HL-60 (cell line): ENCODE measurements around the gene QRFP.

Experiments
- DNase-seq, 2 experiments: peaks; one replicate each; pipeline ENCODE4 v3.0.0-alpha.2; 2010 to 2020; ENCODE audit warnings: low read depth in 1 of 2, low spot score in 1 of 2
- H3K27ac ChIP-seq: fragments of 250-450 bp; sonication (Bioruptor Pico); replicated peaks from 2 replicates; pipeline ENCODE4 v1.5.1; 2020; ENCODE audit warnings: mild to moderate bottlenecking, moderate library complexity
- H3K27me3 ChIP-seq: fragments of 250-450 bp; sonication (Bioruptor Pico); 2 replicates; pipeline ENCODE4 v1.5.1; 2021; ENCODE audit warnings: mild to moderate bottlenecking, moderate library complexity; ENCODE audit not compliant: insufficient read depth, poor library complexity, severe bottlenecking
- H3K4me3 ChIP-seq: replicated peaks from 2 replicates; pipeline ENCODE4 v1.5.1; 2011; ENCODE audit warnings: mild to moderate bottlenecking, control low read depth, low read length; ENCODE audit not compliant: insufficient read depth
- CTCF ChIP-seq: IDR thresholded peaks from one replicate; pipeline ENCODE4 v1.5.1; 2011; ENCODE audit warnings: low read length, control low read depth, inconsistent platforms; ENCODE audit not compliant: insufficient read depth
- GABPA ChIP-seq: IDR thresholded peaks from 2 replicates; pipeline ENCODE4 v1.6.1; 2012; ENCODE audit warnings: low read depth
- POLR2AphosphoS5 ChIP-seq: IDR thresholded peaks from 2 replicates; pipeline ENCODE4 v1.6.1; 2012; ENCODE audit warnings: low read depth
- REST ChIP-seq: IDR thresholded peaks from 2 replicates; pipeline ENCODE4 v1.6.1; 2012; ENCODE audit warnings: low read depth; ENCODE audit not compliant: insufficient replicate concordance
- SPI1 ChIP-seq: IDR thresholded peaks from 2 replicates; pipeline ENCODE4 v1.6.1; 2012; ENCODE audit warnings: low read depth, mild to moderate bottlenecking, borderline replicate concordance

The QRFP gene

GRCh38 chr9:130921300-130921988 lies 24.8 kb upstream of the QRFP start:
- no peak for TF ChIP-seq GABPA
- TF ChIP-seq POLR2AphosphoS5: no peak
- TF ChIP-seq REST: no peak
- no peak for TF ChIP-seq CTCF
- TF ChIP-seq SPI1: no peak
- no peak overlapping the region for H3K27ac ChIP-seq
- no peak overlapping the region for H3K4me3 ChIP-seq
- H3K27me3 ChIP-seq: peaks cover 24% of the 10 kb centered on the region
- no peak for DNase-seq

DNA sequence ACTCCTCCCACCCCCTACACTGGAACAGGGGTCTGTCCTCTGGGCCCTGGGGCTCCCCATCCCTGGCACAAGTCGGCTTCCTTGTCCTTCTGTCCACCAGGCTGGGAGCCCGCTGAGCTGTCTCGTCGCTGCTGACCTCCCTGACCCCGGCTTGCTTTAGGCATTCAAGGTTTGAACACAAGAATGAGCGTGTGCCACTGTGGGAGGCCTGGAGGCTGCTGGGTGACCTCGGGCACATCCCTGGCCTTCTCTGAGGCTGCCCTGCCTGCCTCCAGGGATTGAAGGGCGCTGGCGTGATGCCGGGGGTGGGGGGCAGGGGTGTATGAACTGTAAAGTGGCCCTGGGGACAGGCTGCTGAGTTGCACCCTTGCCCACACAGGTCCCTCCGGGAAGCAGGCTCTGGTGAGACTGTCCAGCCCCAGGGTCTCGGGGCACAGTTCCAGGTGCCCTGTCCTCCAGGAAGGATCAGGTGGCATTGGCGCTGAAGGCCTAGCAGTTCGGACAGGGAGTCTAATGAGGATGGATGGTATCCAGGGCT lies 24.2 kb upstream of the QRFP start:
- Histone ChIP-seq H3K27ac (no peak overlapping the region), H3K27me3 (peaks cover 18% of the 10 kb centered on the region), H3K4me3 (no peak overlapping the region)
- no peak for TF ChIP-seq CTCF
- TF ChIP-seq REST: no peak
- no peak for TF ChIP-seq POLR2AphosphoS5
- TF ChIP-seq SPI1: no peak
- no peak for TF ChIP-seq GABPA
- DNase-seq: no peak

- no peak for DNase-seq
- Histone ChIP-seq H3K27me3 (peaks cover 12% of the 10 kb centered on the region), H3K4me3 (no peak overlapping the region), H3K27ac (no peak overlapping the region)
- TF ChIP-seq SPI1: no peak
- no peak for TF ChIP-seq REST
- no peak for TF ChIP-seq POLR2AphosphoS5
- TF ChIP-seq CTCF: no peak
- no peak for TF ChIP-seq GABPA
Observed at GRCh38 chr9:130920233-130920632, 23.6 kb upstream of the QRFP start.
